Fibroblast of lung (primary cell): ENCODE data around the gene HAUS8.

ENCODE experiments used
- CTCF ChIP-seq, 2 donors: IDR thresholded peaks in 1 of 2; conservative IDR thresholded peaks in 1 of 2; 1 replicate in 1 of 2; 2 replicates in 1 of 2; pipeline ENCODE4 v1.5.1; 2011 to 2012; ENCODE audit warnings: low read length in 2 of 2, control low read depth in 1 of 2, inconsistent platforms in 1 of 2, low read depth in 1 of 2, mild to moderate bottlenecking in 1 of 2
- EZH2 ChIP-seq: IDR thresholded peaks from 2 replicates; pipeline ENCODE4 v1.5.1; 2012; ENCODE audit warnings: low read length, control low read depth, mild to moderate bottlenecking; ENCODE audit errors: missing control alignments

- TF ChIP-seq CTCF (conservative IDR thresholded peaks at IDR 0.05 in 1 of 2, IDR thresholded peaks at IDR 0.05 in 1 of 2; ENCODE audit: low read depth in 1 of 2, low read length in 2 of 2) (no peak), EZH2 (no peak)
Measured at GRCh38 chr19:17107546-17108452, 32.5 kb upstream of the HAUS8 start.
